Measurements from ENCODE around the gene INVS.

DNA sequence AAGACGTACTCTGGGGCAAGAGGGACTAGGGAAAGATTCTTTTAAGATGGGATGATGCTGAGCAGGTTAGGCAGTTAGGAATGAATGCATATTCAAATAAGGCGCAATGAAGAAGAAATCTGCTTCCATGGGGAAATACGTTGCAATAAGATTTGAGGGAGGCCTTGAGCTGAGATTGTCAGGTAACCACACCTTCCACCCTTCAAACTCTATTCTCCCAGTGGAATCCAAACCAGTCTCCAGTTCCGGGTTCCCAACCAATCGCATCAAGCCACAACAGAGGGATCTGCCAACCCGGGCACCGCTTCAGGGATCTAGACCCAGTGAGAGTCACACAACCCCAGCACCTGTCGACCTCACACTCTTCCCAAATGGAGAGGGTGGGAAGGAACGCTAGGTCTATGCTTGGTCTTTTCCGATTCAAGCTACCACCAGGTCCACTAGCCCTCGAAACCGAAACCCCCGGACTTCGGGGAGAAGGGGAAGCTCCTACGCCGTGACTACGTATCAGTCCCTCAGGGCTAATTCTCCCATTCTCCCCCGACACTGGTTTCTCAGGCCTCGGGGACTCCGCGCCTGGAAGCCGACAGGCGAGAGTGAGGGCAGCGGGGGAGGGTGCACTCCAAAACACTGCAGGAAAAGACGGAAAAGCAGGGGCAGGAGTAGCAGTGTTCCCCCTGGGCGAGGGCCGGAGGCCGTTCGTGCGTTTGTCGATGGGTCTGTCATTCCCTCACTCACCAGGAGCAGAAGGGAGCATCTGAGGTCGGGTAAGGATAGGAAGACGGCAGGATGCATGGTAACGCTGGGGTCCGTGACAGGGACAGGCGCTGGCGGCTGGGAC, 777 bp upstream of the INVS start:
- TF ChIP-seq EP300 (IDR thresholded peaks at IDR 0.05; ENCODE audit: low read depth), result no peak
- TF ChIP-seq, protein P1, sequence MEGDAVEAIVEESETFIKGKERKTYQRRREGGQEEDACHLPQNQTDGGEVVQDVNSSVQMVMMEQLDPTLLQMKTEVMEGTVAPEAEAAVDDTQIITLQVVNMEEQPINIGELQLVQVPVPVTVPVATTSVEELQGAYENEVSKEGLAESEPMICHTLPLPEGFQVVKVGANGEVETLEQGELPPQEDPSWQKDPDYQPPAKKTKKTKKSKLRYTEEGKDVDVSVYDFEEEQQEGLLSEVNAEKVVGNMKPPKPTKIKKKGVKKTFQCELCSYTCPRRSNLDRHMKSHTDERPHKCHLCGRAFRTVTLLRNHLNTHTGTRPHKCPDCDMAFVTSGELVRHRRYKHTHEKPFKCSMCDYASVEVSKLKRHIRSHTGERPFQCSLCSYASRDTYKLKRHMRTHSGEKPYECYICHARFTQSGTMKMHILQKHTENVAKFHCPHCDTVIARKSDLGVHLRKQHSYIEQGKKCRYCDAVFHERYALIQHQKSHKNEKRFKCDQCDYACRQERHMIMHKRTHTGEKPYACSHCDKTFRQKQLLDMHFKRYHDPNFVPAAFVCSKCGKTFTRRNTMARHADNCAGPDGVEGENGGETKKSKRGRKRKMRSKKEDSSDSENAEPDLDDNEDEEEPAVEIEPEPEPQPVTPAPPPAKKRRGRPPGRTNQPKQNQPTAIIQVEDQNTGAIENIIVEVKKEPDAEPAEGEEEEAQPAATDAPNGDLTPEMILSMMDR (IDR thresholded peaks at IDR 0.05), result no peak
